Fibroblast of skin of left quadriceps (primary cell): ENCODE measurements around the gene MARCHF11.

Source experiments
- DNase-seq, 2 experiments: peaks; one replicate each; pipeline ENCODE4 v3.0.0-alpha.2; 2013; ENCODE audit warnings: low read depth in 2 of 2

The MARCHF11 gene

DNA sequence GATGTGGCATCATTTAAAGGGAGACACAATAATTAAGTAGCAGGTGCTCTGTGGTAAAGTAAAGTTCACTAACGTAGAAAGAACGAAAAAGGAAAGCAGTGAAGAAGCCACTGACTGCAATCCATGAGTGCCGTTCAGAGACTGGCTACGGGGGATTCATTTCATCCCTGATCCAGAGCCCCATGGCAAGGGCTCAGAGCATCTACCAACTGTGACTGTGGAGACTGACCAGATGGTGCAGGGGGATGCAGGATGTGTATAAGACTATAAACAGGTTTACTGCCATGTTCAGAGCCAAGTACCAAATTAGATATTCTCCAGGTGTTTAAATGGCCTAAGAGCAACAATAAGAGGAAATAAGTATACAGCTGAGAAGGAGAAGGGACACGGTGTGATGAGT, 47.7 kb downstream of the MARCHF11 start:
- no peak for DNase-seq

GRCh38 chr5:16128944-16129343, 50.6 kb downstream of the MARCHF11 start:
- no peak for DNase-seq

DNA sequence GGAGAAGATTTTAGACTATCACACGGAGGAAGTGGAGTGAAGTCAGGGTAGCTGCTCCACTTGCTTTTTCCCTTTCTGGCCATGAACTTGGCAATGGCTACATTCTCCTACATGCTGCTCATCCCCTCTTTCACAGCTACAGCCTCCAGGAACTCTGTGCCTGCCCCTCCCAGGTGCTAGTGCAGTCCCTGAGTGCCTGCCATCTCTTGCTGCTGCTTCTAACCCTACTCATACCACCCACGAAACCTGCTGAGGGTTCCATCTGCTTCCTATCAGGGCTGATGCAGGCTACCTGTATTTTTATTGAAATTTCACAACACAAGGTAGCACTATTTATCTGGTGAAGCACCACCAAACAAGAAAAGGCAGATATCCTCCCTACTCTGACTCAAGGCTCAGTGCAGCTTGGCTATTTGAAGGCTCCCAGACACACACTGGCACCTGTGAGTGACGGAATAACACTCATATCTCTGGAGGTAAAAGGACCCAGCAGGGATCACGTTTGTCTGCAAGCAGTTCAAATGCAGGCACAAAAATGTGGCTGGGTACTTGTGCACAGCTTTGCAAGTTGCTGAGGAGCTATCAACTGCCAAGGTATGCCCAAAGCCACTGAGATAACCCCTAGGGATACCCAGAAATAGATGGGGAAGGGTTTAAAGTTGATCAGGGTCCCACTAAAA, 51.6 kb downstream of the MARCHF11 start:
- DNase-seq: no peak

DNA sequence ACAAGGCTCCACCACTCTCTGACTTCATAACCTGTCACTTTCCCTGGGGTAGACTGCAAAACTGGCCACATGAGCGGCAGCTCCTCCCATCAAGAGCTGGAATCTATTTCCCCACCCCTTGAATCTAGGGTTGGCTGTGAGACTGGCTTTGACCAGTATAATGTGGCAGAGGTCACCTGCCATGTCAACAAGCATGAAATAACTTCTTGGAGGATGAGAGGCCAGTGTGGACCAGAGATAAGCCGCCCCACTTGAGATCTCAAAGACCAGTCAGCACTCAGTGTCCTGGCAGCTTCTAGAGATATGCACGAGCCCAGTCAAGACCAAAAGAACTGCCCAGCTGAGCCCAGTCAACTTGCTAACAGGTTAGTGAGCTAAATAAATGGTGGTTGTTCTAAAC, 59.0 kb downstream of the MARCHF11 start:
- no peak for DNase-seq

DNA sequence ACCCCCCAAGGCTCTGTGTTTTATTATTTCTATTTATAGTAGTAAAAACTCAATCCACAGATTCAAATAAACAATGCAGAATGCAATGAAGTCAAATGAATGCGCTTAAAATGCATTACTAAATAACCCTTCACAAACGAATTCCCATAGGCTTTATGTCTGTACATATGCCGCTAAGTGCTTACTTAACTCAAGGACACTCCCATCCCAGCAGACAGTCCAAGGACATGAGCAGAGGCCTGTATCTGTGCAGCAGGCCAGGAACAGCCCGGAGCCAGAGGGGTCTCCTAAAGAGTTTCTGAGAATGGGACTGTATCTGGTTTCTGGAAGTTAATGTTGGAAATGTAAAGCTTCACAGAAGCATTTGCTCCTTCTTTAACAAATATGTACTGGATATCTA, 59.8 kb downstream of the MARCHF11 start:
- DNase-seq: no peak

DNA sequence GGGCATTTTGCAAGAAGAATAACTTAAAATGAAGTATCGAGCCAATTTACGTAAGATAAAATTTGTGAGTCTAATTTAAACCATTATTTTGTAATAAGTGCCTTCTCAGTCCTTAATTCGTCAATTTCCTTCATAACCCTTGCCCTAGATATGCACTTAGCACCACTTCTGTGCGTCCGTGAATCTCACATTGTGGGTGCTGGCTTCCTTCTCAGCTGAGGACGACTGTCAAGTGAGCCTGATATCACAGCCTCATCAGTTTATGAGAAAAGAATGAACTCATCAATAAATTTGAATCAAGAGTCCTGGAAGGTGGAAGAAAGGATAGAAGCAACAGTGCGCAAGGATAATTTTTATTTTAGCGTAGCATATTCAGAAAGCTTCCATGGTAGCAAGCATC, 64.5 kb downstream of the MARCHF11 start:
- no peak for DNase-seq

DNA sequence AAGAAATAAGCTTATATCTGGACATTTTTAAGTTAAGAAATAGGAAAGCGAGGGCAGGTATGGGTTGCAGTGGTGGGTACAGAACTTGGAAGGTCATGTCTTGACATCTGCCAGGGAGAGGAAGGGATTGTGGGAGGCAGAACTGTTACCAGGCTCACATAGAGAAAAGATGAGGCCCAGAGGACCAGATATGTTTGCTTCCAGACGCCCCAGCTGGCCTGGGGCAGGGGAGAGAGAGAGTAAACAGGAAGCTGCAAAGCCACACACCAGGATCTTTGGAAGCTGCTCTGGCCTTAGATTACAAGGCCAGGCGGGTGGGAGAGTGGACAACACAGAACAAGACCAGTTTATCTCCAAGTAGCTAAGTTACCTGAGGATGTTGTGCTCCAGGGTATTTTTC, 71.2 kb downstream of the MARCHF11 start:
- DNase-seq: no peak

- no peak for DNase-seq
Measured at GRCh38 chr5:16104961-16105360, 74.6 kb downstream of the MARCHF11 start.

- no peak for DNase-seq
Measured at GRCh38 chr5:16095612-16096011, 84.0 kb downstream of the MARCHF11 start.

- no peak for DNase-seq
Measured at GRCh38 chr5:16090270-16090669, 89.3 kb downstream of the MARCHF11 start.

DNA sequence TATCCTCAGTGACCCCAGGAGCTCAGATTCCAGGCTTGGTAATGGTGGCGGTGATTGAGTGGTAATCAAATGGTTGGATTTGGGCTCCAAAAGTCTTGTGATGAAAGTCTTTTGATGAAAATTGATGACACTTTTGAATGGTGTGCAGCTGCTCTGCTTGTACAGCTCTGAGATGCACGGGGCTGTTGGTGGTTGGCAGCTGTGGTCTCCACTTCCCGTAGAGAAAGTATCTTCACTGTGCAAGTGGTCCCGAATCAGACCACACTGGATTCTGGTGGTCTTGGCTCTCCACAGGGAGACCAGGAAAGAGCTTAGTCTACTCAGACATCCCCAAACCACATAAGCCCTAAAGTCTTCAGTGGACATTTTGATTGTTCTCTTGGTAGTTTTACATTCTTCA, 96.6 kb downstream of the MARCHF11 start:
- no peak for DNase-seq

DNA sequence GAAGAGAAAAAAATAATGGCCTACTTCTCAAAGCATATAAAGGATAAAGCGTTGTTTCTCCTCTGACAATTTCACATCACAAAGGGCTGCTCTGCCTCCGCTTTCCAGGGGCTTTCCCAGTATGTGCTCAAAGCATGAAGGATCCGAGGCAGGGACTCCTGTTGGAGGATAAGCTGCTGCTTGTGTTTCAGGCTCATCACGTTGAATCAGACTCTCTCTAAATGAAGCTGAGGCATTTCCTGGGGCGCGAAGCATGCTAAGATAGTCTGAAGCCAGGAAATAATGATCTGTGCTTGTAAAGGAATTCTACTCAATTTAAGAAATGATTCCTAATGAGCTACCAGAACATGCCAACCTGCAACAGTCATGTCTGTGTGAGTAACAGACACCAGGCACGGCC, 97.5 kb downstream of the MARCHF11 start:
- DNase-seq: no peak

- DNase-seq: no peak
Measured at GRCh38 chr5:16081376-16081955, 98.1 kb downstream of the MARCHF11 start.

DNA sequence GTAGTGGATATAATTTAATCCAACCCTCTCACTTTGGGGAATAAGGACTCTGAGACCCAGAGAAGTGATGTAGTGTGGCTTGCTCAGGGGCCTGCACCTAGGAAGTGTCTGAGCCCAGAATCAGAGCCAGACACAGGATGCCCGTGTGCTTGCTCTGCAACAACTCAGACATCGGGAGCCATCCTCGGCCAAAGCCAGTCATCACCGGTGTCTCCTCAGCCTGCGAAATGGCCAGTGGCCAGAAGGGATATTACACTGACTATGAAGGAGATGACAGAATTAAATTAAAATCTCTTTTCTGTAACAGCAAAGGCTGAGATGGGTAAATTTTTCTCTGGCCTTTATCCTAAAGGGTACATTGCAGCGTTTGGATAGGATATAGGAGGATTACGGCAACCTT, 102.9 kb downstream of the MARCHF11 start:
- no peak for DNase-seq

DNA sequence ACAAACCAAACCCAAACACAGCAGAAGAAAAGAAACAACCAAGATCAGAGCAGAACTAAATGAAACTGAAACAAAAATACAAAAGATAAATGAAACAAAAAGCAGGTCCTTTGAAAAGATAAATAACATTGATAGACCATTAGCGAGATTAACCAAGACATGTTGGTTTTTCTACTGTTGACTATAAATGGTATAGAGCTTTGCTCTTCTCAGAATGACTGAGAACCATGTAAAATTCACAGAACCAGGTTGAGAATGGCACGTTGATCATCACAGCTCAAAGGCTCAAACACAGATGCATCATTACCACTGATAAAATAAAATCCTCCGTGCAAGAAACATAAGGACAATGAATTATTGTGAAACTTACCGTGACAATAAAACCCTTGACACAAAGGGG, 105.2 kb downstream of the MARCHF11 start:
- DNase-seq: no peak

- no peak for DNase-seq
Measured at GRCh38 chr5:16072616-16073015, 107.0 kb downstream of the MARCHF11 start.

GRCh38 chr5:16067415-16067814, 112.2 kb downstream of the MARCHF11 start:
- no peak for DNase-seq

GRCh38 chr5:16066810-16067209, 112.8 kb downstream of the MARCHF11 start:
- no peak for DNase-seq

DNA sequence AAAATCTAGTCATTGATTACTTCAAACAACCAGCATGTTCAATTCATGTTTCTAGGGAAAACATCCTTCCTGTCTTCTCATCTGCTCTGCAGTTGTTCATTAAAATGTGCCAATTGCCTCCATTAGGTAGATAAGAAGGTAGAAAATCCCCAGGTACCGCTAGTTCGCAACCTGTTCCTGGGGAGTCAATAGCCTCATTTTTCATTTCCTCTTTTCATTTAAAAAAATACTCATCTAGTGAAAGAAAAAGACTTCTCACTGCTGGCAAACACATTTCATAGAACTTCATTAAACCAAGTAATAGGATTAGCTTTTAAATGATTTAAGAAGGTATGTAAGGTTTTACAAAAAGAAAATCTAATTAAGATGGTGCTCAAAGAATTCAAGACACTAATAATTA, 113.3 kb downstream of the MARCHF11 start:
- DNase-seq: no peak

GRCh38 chr5:16065831-16066230, 113.8 kb downstream of the MARCHF11 start:
- DNase-seq: peak; percentile 16 to 20

DNA sequence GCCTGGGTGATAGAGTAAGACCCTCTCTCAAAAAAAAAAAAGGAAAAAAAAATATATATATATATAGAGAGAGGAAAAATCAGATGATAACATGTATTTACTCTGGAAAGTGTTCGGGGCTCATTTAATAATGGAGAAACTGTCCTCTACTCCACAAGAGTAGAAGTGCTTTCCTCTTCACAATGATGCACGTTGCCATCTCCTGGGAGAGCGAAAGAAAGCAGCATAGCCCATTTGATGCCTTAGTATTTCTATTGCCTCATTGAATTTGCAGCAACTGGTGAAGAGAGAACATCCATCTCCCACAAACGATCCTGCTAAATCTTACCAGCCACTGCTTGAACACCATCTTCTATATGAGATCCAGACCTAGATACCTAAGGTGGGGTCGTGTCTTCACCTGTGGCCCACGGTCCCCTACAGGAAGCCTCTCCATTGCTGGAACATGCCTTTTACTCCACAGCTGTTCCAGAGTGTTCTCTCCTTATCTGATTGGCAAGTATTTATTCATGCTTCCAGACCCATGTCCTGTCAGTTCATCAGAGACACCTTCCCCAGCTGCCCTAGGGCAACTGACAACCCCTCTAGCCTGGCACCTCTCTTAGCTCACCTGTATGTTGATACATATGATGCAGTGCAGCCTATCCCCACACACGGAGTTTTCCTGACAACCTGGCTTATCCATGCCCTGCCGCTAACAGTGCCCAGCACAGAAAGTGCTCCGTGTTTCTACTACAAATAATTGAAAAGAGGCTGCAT, 115.3 kb downstream of the MARCHF11 start:
- DNase-seq: no peak

DNA sequence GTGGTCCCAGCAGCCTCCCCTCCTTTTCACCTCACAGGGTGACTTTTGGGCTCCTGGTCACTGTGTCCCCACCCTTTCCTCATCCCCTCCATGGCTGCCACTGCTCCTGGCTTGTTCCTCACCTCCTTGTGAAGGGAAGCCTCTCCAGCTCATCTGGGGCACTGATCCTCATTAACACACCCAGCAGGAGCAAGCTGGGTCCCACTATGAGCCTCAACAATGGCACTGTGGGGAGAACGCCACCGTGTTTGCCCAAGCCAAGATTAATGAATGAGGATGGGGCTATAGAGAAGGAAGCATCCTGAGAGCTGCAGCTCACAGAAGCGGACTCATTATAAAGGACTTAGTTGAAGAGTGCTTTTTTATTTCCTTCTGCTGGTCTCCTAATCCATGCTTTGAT, 118.4 kb downstream of the MARCHF11 start:
- DNase-seq: no peak

DNA sequence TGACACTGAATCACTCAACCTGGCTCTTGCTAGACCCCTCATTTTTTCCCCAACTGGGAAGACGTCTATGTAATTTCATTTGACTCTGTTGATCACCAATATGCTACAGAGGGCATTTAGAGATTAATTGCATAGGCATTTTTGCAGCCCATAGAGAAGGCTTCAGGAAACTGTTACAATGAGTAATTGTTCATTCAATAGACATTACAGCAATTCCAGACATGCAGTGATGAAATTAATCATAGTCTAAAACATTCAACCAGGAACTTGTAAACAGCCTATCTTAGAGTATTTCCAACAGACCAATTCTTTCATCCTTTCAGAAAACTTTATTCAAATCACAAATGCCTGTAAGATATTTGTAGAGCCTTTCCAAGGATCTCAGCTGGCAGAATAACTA, 122.3 kb downstream of the MARCHF11 start:
- DNase-seq: peak; percentile 20 to 37
